ENCODE measurements around the gene INF2.
A peak's percentile ranks its signal among the peaks of the same experiment; 100 is the strongest.

The INF2 gene

DNA sequence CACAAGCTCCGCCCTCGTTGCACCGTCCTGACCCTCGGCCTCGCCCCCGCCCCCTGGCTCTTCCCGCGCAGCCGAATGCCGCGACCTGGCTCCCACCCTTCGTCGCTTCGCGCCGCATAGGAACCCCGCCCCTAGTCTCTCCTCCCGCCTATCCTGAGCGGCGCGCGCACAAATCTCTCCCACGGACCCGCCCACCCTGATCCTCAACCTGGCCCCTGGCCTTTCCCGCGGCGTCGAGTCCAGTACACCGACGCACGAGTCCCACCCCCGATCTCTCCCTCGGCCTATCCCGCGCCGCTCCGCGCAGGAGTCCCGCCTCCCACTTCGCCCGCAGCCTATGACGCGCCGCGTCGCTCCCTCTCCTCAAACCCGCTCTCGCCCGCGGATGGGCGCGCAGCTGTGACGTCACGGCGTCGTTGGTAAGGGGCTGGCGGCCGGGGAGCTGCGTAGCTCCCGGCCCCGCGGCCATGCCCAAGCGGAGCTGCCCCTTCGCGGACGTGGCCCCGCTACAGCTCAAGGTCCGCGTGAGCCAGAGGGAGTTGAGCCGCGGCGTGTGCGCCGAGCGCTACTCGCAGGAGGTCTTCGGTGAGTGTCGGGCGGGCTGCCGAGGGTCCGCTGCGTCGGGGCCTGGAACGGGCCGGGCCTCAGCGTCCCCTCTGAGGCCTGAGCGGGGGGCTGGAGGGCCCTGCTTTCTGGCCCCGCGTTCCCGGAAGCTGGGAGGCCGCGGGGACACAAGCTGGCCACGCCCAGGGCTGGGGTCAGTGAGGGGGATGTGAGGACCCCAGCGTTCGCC lies 63.5 kb downstream of the INF2 start, which contains the start of gene SIVA1:
Gene SIVA1 (plus strand): TSS at position 413 of the 793 bp plus-strand sequence. CDS start 55 bp downstream, at position 468.
- DNase-seq (ENCODE audit: low spot score), result peak; percentile 100
- TF ChIP-seq, protein P1, sequence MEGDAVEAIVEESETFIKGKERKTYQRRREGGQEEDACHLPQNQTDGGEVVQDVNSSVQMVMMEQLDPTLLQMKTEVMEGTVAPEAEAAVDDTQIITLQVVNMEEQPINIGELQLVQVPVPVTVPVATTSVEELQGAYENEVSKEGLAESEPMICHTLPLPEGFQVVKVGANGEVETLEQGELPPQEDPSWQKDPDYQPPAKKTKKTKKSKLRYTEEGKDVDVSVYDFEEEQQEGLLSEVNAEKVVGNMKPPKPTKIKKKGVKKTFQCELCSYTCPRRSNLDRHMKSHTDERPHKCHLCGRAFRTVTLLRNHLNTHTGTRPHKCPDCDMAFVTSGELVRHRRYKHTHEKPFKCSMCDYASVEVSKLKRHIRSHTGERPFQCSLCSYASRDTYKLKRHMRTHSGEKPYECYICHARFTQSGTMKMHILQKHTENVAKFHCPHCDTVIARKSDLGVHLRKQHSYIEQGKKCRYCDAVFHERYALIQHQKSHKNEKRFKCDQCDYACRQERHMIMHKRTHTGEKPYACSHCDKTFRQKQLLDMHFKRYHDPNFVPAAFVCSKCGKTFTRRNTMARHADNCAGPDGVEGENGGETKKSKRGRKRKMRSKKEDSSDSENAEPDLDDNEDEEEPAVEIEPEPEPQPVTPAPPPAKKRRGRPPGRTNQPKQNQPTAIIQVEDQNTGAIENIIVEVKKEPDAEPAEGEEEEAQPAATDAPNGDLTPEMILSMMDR (IDR thresholded peaks at IDR 0.05; ENCODE audit: extremely low read depth, missing control alignments), result no peak

DNA sequence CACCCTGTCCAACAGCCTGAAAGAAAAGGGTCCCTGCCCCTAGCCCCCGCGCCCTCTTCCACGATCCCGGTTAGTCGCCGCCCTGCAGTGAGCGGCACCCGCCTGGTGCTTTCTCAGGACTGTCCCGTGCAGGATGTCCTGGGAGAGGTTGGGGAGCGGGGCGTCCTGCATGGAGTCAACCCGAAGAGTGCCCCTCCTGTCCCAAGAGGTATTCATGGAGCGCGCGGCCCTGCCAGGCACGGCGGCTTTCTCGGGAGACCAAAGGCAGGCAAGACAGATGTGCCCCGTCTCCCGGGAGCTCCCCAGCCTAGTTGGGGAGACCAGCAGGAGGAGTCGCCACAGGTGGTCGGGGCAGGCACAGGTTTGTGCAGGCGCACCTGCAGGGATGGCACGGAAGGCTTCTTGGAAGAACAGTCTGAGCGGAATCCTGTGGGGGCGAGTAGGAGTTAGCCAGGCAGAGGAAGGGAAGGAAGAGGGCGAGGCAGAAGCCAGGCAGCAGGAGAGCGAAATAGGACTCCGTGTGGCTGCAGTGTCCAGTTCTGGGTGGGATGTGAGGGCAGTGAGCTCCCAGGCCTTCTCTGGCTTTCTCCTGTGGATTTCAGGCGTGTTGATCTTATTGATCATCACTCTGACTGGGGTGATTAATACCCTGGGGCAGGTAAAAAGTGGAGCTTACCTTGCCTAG lies 64.3 kb downstream of the INF2 start:
- TF ChIP-seq, protein P1 (IDR thresholded peaks at IDR 0.05; ENCODE audit: extremely low read depth, missing control alignments), result no peak
- no peak for DNase-seq (ENCODE audit: low spot score)

DNA sequence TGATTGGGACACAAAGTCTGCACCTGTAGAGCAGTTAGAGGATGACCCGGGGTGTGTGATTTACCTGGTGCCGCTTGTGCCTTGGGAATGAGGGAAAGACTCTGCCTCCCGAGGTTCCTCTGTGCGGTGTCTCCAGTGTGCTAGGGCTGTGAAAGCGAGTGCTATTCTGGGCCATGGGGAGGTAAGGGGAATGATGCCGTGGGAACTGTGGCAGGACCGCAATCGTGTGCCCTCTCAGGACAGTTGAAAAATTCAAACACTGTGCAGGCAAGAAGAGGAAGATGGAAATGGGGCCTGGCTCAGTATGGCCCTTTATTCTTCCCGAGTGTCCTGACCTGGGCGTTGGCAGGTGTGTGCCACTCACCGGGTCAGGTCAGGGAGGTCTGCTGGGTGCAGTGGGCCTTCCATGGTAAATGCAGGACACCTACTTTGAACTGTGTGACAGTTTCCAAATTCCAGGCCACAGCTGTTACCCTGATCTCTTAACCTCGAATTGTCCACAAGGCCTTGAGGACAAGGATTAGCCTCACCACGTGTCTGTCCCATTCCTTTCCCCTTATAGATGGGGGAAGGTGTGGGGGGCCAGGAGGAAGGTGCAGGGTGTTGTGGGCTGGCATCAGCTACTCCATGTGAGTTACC lies 64.9 kb downstream of the INF2 start:
- TF ChIP-seq, protein P1 (IDR thresholded peaks at IDR 0.05; ENCODE audit: extremely low read depth, missing control alignments), result no peak
- DNase-seq (ENCODE audit: low spot score), result no peak

DNA sequence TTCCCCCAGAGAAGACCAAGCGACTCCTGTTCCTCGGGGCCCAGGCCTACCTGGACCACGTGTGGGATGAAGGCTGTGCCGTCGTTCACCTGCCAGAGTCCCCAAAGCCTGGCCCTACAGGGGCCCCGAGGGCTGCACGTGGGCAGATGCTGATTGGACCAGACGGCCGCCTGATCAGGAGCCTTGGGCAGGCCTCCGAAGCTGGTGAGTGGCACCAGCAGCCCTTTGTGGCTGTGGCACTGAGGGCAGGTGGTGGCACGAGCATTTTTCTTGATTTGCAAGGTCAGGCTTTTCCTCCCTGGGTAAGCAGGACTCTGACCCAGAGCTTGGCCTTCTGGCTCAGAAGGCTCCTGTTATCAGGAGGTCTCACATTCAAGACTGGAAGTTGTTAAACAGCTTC lies 66.2 kb downstream of the INF2 start:
- TF ChIP-seq, protein P1 (IDR thresholded peaks at IDR 0.05; ENCODE audit: extremely low read depth, missing control alignments), result no peak
- no peak for DNase-seq (ENCODE audit: low spot score)

DNA sequence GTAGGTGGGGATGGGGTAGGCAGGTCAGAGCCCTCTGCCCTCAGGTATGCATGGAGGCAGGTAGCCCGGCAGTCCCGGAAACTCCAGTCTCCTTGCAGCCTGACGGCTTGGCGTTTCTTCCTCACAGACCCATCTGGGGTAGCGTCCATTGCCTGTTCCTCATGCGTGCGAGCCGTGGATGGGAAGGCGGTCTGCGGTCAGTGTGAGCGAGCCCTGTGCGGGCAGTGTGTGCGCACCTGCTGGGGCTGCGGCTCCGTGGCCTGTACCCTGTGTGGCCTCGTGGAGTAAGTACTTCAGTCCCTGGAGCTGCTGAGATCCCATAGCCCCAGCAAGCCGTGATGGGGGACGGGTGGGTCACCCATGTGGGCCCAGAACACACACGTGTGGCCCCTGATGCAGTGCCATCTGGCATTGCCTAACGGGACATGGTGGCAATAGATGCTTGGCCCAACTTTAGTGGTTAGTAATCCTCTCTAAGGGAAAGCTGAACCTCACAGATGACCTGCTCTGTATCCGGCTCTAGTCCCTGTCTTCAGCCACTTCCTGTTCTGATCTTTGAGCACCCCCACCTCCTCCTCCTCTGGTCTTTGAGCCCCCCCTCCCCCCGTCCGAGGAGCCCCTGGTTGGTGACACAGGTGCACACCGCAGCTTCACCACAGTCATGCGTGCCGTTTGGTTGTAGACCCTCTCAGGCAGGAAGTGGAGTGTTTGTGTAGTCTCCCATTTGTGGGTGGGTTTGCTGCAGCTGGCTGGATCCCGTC lies 67.2 kb downstream of the INF2 start:
- TF ChIP-seq, protein P1 (IDR thresholded peaks at IDR 0.05; ENCODE audit: extremely low read depth, missing control alignments), result no peak
- DNase-seq (ENCODE audit: low spot score), result no peak

DNA sequence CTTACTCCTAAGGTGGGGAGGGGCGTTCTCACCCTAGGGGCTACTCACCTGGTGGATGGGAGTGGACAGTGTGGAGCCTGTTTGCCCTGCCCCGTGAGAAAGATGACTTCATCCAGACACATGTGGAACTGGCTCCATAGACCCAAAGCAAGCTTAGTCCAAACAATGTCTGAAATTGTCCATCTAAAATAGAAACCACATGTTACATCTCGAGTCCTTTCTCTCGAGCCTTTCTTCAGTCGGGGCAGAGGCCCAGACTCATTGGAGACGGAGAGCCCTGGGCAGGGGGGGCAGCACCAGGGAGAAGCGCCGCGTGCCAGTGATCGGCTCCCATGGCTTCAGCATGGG lies 67.8 kb downstream of the INF2 start:
- TF ChIP-seq, protein P1 (IDR thresholded peaks at IDR 0.05; ENCODE audit: extremely low read depth, missing control alignments), result no peak
- no peak for DNase-seq (ENCODE audit: low spot score)
